ENCODE results near the gene RAB36.

RAB36 gene

GRCh38 chr22:23151827-23152226, 6.5 kb downstream of the RAB36 start:
- no peak for TF ChIP-seq CTCF (IDR thresholded peaks at IDR 0.05; ENCODE audit: low read depth, low read length, missing control alignments)
- in situ Hi-C loops (cut with HindIII; ENCODE audit: low sequenced_read_pairs), result no loop called here
- no peak overlapping the region for H3K4me3 ChIP-seq (ENCODE audit: low read depth, low read length)
- no peak for DNase-seq (ENCODE audit: low read depth)

- in situ Hi-C loops (cut with HindIII; ENCODE audit: low sequenced_read_pairs), result no loop called here
- H3K4me3 ChIP-seq (ENCODE audit: low read depth, low read length), result no peak overlapping the region
Observed at GRCh38 chr22:23152238-23153114, 7.2 kb downstream of the RAB36 start.

GRCh38 chr22:23153994-23154393, 8.7 kb downstream of the RAB36 start:
- H3K4me3 ChIP-seq (ENCODE audit: low read depth, low read length), result no peak overlapping the region
- in situ Hi-C loops (cut with HindIII; ENCODE audit: low sequenced_read_pairs), result no loop called here
- no peak for DNase-seq (ENCODE audit: low read depth)
- no peak for TF ChIP-seq CTCF (IDR thresholded peaks at IDR 0.05; ENCODE audit: low read depth, low read length, missing control alignments)

More at GRCh38 chr22:23152238-23153114, 7.2 kb downstream of the RAB36 start:
- TF ChIP-seq CTCF (IDR thresholded peaks at IDR 0.05; ENCODE audit: low read depth, low read length, missing control alignments), result no peak
- DNase-seq (ENCODE audit: low read depth), result no peak

- in situ Hi-C loops (cut with HindIII; ENCODE audit: low sequenced_read_pairs), result no loop called here
- H3K4me3 ChIP-seq (ENCODE audit: low read depth, low read length), result no peak overlapping the region
- DNase-seq (ENCODE audit: low read depth), result no peak
- TF ChIP-seq CTCF (IDR thresholded peaks at IDR 0.05; ENCODE audit: low read depth, low read length, missing control alignments), result no peak
Observed at GRCh38 chr22:23154461-23154860, 9.2 kb downstream of the RAB36 start.

GRCh38 chr22:23155143-23155542, 9.9 kb downstream of the RAB36 start:
- in situ Hi-C loops (cut with HindIII; ENCODE audit: low sequenced_read_pairs), result no loop called here
- no peak overlapping the region for H3K4me3 ChIP-seq (ENCODE audit: low read depth, low read length)
- TF ChIP-seq CTCF (IDR thresholded peaks at IDR 0.05; ENCODE audit: low read depth, low read length, missing control alignments), result no peak
- no peak for DNase-seq (ENCODE audit: low read depth)

GRCh38 chr22:23155831-23156230, 10.6 kb downstream of the RAB36 start:
- H3K4me3 ChIP-seq (ENCODE audit: low read depth, low read length), result no peak overlapping the region
- DNase-seq (ENCODE audit: low read depth), result no peak
- in situ Hi-C loops (cut with HindIII; ENCODE audit: low sequenced_read_pairs), result no loop called here
- TF ChIP-seq CTCF (IDR thresholded peaks at IDR 0.05; ENCODE audit: low read depth, low read length, missing control alignments), result no peak
